GM12875 (cell line): ENCODE measurements around the gene CEP85L.
"Not testable (repeated sequence)": the region's sequence is repeated elsewhere in the genome, so short reads cannot be mapped to it uniquely, and the experiment has no call there.

Source experiments
- H3K4me3 ChIP-seq: one replicate; pipeline ENCODE4 v1.5.1; 2011; ENCODE audit warnings: low read depth, low read length, control low read depth
- TF ChIP-seq, protein P1 (sequence below): IDR thresholded peaks from 2 replicates; pipeline ENCODE4 v1.5.1; 2011; ENCODE audit warnings: low read depth, mild to moderate bottlenecking, control low read depth, inconsistent platforms, low read length, moderate library complexity, borderline replicate concordance; ENCODE audit not compliant: insufficient read depth

Gene CEP85L

DNA sequence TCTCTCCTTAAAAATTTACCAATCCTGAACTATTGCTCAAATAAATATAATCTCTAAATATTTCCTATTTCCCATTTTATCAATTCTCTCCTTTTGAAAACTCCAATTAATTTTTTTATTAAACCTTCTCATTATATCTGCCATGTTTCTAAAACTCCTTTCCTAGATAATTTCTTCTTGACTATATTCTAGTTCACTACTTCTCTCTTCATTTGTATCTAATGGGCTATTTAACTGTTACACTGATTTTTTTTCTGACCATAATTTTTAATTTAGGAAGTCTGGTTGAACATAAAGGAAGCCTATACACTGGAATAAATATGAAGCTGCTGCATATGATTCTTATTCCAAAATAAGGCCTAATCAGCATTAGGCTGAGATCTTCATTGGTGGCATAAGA lies 199.6 kb downstream of the CEP85L start:
- TF ChIP-seq, protein P1, sequence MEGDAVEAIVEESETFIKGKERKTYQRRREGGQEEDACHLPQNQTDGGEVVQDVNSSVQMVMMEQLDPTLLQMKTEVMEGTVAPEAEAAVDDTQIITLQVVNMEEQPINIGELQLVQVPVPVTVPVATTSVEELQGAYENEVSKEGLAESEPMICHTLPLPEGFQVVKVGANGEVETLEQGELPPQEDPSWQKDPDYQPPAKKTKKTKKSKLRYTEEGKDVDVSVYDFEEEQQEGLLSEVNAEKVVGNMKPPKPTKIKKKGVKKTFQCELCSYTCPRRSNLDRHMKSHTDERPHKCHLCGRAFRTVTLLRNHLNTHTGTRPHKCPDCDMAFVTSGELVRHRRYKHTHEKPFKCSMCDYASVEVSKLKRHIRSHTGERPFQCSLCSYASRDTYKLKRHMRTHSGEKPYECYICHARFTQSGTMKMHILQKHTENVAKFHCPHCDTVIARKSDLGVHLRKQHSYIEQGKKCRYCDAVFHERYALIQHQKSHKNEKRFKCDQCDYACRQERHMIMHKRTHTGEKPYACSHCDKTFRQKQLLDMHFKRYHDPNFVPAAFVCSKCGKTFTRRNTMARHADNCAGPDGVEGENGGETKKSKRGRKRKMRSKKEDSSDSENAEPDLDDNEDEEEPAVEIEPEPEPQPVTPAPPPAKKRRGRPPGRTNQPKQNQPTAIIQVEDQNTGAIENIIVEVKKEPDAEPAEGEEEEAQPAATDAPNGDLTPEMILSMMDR = no peak
- H3K4me3 ChIP-seq = no peak overlapping the region

DNA sequence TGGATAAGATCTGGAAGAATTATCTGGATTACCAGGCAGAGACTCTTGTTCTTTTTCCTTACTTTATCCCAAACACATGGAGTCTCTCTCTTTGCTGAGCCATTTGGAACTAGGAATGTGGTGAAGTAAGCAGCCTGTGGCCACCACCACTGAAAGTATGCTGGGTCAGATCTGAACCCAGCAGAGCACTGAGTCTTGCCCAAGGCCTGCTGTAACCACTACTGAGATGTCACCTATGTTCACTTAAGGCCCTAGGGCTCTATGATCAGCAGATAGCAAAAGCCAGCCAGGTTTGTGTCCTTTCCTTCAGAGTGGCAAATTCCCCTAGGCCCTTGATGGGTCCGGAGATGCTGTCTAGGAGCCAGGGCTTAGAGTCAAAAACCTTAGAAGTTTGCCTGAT lies 206.6 kb downstream of the CEP85L start:
- TF ChIP-seq, protein P1 = no peak
- H3K4me3 ChIP-seq = no peak overlapping the region

DNA sequence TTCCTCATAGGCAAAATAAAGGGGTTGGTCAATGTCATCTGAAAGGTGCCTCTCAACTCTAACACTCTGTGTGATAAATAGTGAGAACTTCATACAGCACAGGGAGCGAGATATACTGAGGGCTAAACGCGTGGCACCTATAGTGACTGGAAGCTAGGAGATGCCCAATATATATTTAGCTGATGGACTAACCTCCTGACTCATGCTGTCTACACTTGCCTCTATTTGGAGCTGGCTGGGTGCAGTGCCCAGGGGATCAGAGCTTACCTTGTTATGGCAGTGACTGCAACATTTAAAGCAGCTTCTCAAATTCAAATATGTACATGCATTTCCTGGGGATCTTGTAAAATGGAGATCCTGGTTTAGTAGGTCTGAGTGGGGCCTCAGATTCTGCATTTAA lies 214.9 kb downstream of the CEP85L start:
- TF ChIP-seq, protein P1 = no peak
- H3K4me3 ChIP-seq = no peak overlapping the region

DNA sequence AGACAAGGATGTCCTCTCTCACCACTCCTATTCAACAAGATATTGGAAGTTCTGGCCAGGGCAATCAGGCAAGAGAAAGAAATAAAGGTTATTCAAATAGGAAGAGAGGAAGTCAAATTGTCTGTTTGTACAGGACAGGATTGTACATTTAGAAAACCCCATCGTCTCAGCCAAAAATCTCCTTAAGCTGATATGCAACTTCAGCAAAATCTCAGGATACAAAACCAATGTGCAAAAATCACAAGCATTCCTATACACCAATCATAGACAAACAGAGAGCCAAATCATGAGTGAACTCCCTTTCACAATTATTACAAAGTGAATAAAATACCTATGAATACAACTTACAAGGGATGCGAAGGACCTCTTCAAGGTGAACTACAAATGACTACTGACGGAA lies 217.2 kb downstream of the CEP85L start:
- H3K4me3 ChIP-seq = not testable (repeated sequence)

DNA sequence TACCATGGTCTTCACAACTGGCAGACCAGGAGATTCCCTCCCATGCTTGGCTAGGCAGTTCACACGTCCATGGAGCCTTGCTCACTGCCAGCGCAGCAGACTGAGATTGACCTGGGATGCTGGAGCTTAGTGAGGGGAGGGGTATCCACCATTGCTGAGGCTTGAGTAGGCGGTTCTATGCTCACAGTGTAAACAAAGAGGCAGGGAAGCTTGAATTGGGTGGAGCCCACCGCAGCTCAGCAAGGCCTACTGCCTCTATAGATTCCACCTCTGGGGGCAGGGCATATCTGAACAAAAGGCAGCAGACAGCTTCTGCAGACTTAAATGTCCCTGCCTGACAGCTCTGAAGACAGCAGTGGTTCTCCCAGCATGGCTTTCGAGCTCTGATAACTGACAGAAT lies 230.1 kb downstream of the CEP85L start:
- not testable (repeated sequence) for H3K4me3 ChIP-seq

DNA sequence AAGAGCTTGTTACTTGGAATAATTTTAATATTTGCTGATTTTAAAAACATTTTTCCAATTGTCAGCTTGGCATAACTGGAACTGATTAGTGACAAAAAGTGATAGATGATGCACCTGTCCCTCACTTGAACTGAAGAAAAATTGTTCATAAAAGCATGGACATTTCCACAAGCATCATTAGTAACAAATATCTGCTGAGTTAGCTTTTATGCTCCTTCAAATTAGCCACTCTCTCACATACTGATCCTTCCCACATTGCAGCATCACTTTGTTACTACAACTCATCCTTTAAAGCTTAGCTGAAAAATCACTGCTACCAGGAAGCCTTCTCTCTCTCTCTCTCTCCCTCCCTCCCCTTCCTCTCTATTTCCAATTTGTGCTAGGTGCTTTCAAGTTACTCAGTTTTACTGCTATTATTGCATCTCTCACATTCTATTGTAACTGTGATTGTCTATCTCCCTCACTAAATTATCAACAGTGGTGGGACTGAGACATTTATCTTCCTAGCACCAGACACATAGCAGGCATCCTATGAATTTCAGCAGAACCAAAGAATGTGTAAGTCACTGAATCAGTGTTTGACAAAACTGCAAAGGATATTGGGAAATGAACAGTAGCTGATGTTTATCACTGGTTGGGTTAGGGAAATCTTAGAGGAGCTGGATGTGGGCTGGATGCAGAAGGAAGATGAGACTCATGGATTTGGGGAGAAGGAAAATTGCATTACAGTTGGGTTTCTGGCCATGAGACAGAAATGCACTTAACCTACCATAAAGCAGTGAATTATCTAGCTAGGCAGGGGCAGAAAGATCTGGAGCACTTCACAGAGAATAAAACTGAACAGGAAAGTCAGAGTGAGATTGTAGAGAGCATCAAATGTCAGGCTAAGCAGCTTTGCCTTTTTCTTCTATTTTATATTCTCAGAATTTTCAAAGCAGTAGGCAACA lies 231.7 kb downstream of the CEP85L start:
- no peak overlapping the region for H3K4me3 ChIP-seq
- TF ChIP-seq, protein P1 = no peak
